ENCODE data around the gene TMEM132C.

The TMEM132C gene

DNA sequence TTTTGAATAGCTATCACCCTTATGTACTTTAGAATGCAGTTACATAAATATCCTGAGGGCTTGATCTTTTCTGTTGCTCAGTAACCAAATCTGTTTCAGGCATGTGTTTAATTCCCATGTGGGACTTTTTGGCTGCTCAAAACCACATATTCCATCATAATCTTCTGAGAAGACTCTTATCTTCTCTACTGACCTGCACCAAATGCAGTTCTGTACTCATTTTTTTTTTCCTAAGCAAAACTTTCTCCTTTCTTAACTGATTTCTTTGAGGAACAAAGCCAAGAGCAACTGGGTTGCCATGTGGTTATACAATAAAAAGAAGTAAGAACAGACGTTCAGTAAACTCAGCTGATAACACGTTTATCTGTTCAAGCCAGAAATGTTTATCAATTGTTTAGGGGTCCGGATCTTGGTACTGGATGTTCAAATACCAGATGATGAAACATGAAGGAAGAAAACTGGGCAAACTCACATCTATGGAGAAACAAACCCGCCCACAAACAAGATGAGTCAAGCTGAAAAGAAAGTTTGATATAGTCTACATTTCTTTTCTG is 50.1 kb downstream of the TMEM132C start:
- CTCF ChIA-PET, result no interaction called here
- POLR2A ChIA-PET, result no interaction called here
- TF ChIP-seq FOXK2 (IDR thresholded peaks at IDR 0.05), result no peak
- no peak for DNase-seq (ENCODE audit: extremely low spot score)

GRCh38 chr12:128318341-128318740 is 51.4 kb downstream of the TMEM132C start:
- TF ChIP-seq FOXA1 (IDR thresholded peaks at IDR 0.05) (no peak), FOXK2 (IDR thresholded peaks at IDR 0.05) (no peak), BHLHE40 (IDR thresholded peaks at IDR 0.05; ENCODE audit: borderline replicate concordance) (no peak), ARNT (IDR thresholded peaks at IDR 0.05) (no peak), ELF4 (IDR thresholded peaks at IDR 0.05) (no peak), SUZ12 (IDR thresholded peaks at IDR 0.05) (no peak), HDGF (IDR thresholded peaks at IDR 0.05; ENCODE audit: borderline replicate concordance) (no peak)
- CTCF ChIA-PET, result no interaction called here
- DNase-seq (ENCODE audit: extremely low spot score), result no peak
- POLR2A ChIA-PET, result no interaction called here

DNA sequence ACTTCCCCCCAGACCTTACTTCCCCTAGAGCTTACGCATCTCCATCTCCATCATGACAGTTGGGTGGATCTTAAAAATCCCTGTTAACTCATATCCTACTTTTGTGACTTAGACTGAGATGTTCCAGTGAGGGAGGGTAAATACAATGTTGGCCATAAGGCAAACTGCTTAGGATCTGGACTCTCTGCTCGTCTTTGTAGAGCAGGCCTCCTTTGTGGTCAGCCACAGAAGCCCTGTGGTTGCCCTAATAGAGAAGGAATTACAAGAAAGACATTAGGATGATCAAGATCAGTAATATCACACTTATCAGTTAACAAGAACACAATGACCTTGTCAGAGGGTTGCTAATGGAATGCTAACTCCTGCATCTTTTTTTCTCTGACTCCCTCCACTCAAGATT is 52.0 kb downstream of the TMEM132C start:
- TF ChIP-seq SUZ12 (IDR thresholded peaks at IDR 0.05) (no peak), HDGF (IDR thresholded peaks at IDR 0.05; ENCODE audit: borderline replicate concordance) (no peak), ARNT (IDR thresholded peaks at IDR 0.05) (no peak), FOXA1 (IDR thresholded peaks at IDR 0.05) (no peak), BHLHE40 (IDR thresholded peaks at IDR 0.05; ENCODE audit: borderline replicate concordance) (no peak), PKNOX1 (IDR thresholded peaks at IDR 0.05) (no peak), NFRKB (IDR thresholded peaks at IDR 0.05) (no peak), TARDBP (IDR thresholded peaks at IDR 0.05) (no peak), ELF4 (IDR thresholded peaks at IDR 0.05) (no peak), LEF1 (IDR thresholded peaks at IDR 0.05; ENCODE audit: borderline replicate concordance) (no peak)
- no peak for DNase-seq (ENCODE audit: extremely low spot score)
- ChIA-PET POLR2A (no interaction called here), CTCF (no interaction called here)

GRCh38 chr12:128322341-128322740 is 55.4 kb downstream of the TMEM132C start:
- no peak for TF ChIP-seq BHLHE40 (IDR thresholded peaks at IDR 0.05; ENCODE audit: borderline replicate concordance)
- no peak for TF ChIP-seq FOXM1 (IDR thresholded peaks at IDR 0.05; ENCODE audit: borderline replicate concordance)
- no peak for TF ChIP-seq LEF1 (IDR thresholded peaks at IDR 0.05; ENCODE audit: borderline replicate concordance)
- TF ChIP-seq FOXA1 (IDR thresholded peaks at IDR 0.05), result no peak
- no peak for TF ChIP-seq SP1 (IDR thresholded peaks at IDR 0.05)
- TF ChIP-seq FOXK2 (IDR thresholded peaks at IDR 0.05), result no peak
- no peak for TF ChIP-seq ZNF384 (IDR thresholded peaks at IDR 0.05)
- no peak for TF ChIP-seq PKNOX1 (IDR thresholded peaks at IDR 0.05)
- no peak for TF ChIP-seq L3MBTL2 (conservative IDR thresholded peaks at IDR 0.05)
- no peak for TF ChIP-seq SUZ12 (IDR thresholded peaks at IDR 0.05)
- TF ChIP-seq CTBP1 (IDR thresholded peaks at IDR 0.05; ENCODE audit: borderline replicate concordance), result no peak
- no peak for TF ChIP-seq NFRKB (IDR thresholded peaks at IDR 0.05)
- TF ChIP-seq HDGF (IDR thresholded peaks at IDR 0.05; ENCODE audit: borderline replicate concordance), result no peak
- TF ChIP-seq ELF4 (IDR thresholded peaks at IDR 0.05), result no peak
- TF ChIP-seq TARDBP (IDR thresholded peaks at IDR 0.05), result no peak
- no peak for TF ChIP-seq ARNT (IDR thresholded peaks at IDR 0.05)
- no peak for DNase-seq (ENCODE audit: extremely low spot score)
- POLR2A ChIA-PET, result no interaction called here
- CTCF ChIA-PET, result no interaction called here

GRCh38 chr12:128323145-128323920 is 56.4 kb downstream of the TMEM132C start:
- CTCF ChIA-PET, result no interaction called here
- POLR2A ChIA-PET, result no interaction called here
- TF ChIP-seq SP1 (IDR thresholded peaks at IDR 0.05) (no peak), SUZ12 (IDR thresholded peaks at IDR 0.05) (no peak), ZNF384 (IDR thresholded peaks at IDR 0.05) (no peak), FOXA1 (IDR thresholded peaks at IDR 0.05) (no peak), ELF4 (IDR thresholded peaks at IDR 0.05) (no peak), FOXK2 (IDR thresholded peaks at IDR 0.05) (no peak), PKNOX1 (IDR thresholded peaks at IDR 0.05) (no peak), NFRKB (IDR thresholded peaks at IDR 0.05) (no peak), TARDBP (IDR thresholded peaks at IDR 0.05) (no peak)
- DNase-seq (ENCODE audit: extremely low spot score), result no peak

- no peak for DNase-seq (ENCODE audit: extremely low spot score)
- CTCF ChIA-PET, result no interaction called here
Observed at GRCh38 chr12:128325646-128326045, 58.7 kb downstream of the TMEM132C start.

More at GRCh38 chr12:128325646-128326045, 58.7 kb downstream of the TMEM132C start:
- TF ChIP-seq ELF4 (IDR thresholded peaks at IDR 0.05) (no peak), FOXM1 (IDR thresholded peaks at IDR 0.05; ENCODE audit: borderline replicate concordance) (no peak), L3MBTL2 (conservative IDR thresholded peaks at IDR 0.05) (no peak), LEF1 (IDR thresholded peaks at IDR 0.05; ENCODE audit: borderline replicate concordance) (no peak), ARNT (IDR thresholded peaks at IDR 0.05) (no peak), PKNOX1 (IDR thresholded peaks at IDR 0.05) (no peak), NFRKB (IDR thresholded peaks at IDR 0.05) (no peak), SP1 (IDR thresholded peaks at IDR 0.05) (no peak), FOXA1 (IDR thresholded peaks at IDR 0.05) (no peak), HDGF (IDR thresholded peaks at IDR 0.05; ENCODE audit: borderline replicate concordance) (no peak), FOXK2 (IDR thresholded peaks at IDR 0.05) (no peak)
- POLR2A ChIA-PET, result no interaction called here
